ENCODE results near the gene NEGR1. TPM values are rescaled to one million over a fixed set of nuclear protein-coding genes. Genes with fewer than 3 reads are reported as not detected.

NEGR1 gene
- total RNA-seq, 1 donor from 2014 or later, result 19.2 TPM

DNA sequence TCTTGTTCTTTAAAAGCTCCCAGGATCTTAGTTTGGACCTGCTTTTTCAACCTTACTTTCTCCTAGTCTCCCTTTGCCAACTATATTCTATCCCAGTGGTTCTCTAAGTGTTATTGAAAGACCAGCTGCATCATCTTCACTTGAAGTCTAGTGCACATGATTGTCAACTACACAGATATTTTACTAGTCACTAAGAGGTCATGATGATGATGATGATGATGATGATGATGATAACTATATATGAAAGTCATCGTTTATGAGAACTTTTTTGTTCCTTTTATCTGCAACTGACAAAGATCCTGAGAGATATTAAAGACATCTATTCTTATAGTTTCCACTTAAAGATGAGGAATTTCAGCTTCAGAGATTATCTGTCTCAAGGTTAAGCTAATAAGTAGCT, 722.5 kb downstream of the NEGR1 start:
- TF ChIP-seq, protein P1, sequence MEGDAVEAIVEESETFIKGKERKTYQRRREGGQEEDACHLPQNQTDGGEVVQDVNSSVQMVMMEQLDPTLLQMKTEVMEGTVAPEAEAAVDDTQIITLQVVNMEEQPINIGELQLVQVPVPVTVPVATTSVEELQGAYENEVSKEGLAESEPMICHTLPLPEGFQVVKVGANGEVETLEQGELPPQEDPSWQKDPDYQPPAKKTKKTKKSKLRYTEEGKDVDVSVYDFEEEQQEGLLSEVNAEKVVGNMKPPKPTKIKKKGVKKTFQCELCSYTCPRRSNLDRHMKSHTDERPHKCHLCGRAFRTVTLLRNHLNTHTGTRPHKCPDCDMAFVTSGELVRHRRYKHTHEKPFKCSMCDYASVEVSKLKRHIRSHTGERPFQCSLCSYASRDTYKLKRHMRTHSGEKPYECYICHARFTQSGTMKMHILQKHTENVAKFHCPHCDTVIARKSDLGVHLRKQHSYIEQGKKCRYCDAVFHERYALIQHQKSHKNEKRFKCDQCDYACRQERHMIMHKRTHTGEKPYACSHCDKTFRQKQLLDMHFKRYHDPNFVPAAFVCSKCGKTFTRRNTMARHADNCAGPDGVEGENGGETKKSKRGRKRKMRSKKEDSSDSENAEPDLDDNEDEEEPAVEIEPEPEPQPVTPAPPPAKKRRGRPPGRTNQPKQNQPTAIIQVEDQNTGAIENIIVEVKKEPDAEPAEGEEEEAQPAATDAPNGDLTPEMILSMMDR (IDR thresholded peaks at IDR 0.05), result no peak
- TF ChIP-seq POLR2AphosphoS5 (IDR thresholded peaks at IDR 0.05; ENCODE audit: insufficient read depth in 1 of 2, low read depth in 1 of 2) (no peak), POLR2A (IDR thresholded peaks at IDR 0.05) (no peak)
- Histone ChIP-seq H3K9me3 (no peaks in the 10 kb centered on the region), H3K4me3 (no peak overlapping the region), H3K27ac (no peak overlapping the region), H3K27me3 (no peaks in the 10 kb centered on the region), H3K36me3 (no peaks in the 10 kb centered on the region), H3K4me1 (no peaks in the 10 kb centered on the region)
- intact Hi-C loops (cut with DNase I), result no loop called here
- DNase-seq (ENCODE audit: extremely low spot score in 2 of 2), result no peak

DNA sequence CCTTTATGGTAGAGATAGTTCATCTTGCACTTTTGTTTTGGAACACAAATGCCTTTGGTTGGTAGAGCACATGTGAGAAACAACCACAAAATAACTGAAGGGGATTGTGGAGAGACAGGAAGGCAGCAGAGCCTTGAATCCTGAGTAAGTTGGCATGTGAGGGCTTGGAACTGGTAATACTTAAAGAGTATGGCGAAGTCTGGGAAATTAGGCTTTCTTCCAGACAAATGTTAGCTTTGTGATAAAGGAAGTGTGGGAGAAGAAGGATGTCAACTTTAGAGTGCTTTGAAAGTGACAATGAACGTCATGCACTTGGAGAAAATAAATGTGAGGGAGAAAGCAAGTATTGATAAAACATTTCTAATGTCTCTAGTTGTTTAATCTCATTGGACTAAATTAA, 725.2 kb downstream of the NEGR1 start:
- no peak overlapping the region for H3K27ac ChIP-seq
- H3K4me3 ChIP-seq, result no peak overlapping the region
- H3K9me3 ChIP-seq, result no peaks in the 10 kb centered on the region
- intact Hi-C loops (cut with DNase I), result no loop called here
- H3K4me1 ChIP-seq, result no peaks in the 10 kb centered on the region
- no peaks in the 10 kb centered on the region for H3K27me3 ChIP-seq
- H3K36me3 ChIP-seq, result no peaks in the 10 kb centered on the region
- DNase-seq (ENCODE audit: extremely low spot score in 2 of 2), result no peak
- TF ChIP-seq POLR2AphosphoS5 (IDR thresholded peaks at IDR 0.05; ENCODE audit: insufficient read depth in 1 of 2, low read depth in 1 of 2) (no peak), POLR2A (IDR thresholded peaks at IDR 0.05) (no peak)
- TF ChIP-seq, protein P1 (IDR thresholded peaks at IDR 0.05), result no peak

DNA sequence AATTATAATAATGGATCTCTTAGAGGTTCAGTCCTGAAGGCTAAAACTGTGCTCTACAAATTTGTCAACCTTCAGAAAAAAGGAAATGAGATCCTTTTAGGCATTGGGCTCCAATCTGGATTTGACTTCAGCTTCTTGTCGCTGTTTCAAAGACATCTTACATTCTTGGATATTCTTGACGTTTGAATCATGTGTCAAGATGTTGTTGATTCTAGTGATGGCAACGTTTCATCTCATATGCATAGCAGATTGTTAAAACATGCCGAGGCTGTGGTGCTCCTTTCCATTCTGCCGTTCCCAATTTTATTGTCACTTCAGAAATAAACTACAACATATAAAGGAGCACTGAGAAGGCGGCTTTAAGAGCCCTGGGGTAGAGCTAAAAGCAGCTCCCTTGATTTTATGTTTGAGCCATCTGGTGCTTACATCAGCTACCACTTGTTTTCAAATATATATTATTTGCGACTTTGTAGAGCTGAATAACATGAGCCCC, 733.9 kb downstream of the NEGR1 start:
- H3K27me3 ChIP-seq, result no peaks in the 10 kb centered on the region
- H3K27ac ChIP-seq, result no peak overlapping the region
- DNase-seq (ENCODE audit: extremely low spot score in 2 of 2), result no peak
- no peaks in the 10 kb centered on the region for H3K4me1 ChIP-seq
- no peaks in the 10 kb centered on the region for H3K36me3 ChIP-seq
- TF ChIP-seq, protein P1 (IDR thresholded peaks at IDR 0.05), result no peak
- H3K9me3 ChIP-seq, result no peaks in the 10 kb centered on the region
- H3K4me3 ChIP-seq, result no peak overlapping the region
- intact Hi-C loops (cut with DNase I), result no loop called here

DNA sequence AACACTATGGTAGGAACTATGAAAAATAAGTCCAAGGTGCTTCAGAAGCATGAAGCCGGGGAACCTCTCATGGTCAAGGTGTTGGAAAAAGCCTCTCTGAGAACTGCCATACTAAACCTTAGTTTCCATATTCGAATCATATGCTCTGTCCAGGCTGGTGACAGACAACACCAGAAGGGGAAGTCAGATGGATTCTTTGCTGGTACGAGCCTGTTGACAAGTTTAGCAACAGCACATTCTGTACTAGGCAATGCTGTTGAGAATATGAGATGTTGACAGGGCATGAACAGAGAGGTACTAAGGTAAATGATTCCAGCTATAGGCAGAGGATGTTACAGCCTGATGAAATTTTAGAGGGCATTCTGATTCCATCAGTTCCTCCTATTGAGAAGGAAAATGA, 740.2 kb downstream of the NEGR1 start:
- intact Hi-C loops (cut with DNase I), result no loop called here
- no peaks in the 10 kb centered on the region for H3K4me1 ChIP-seq
- DNase-seq (ENCODE audit: extremely low spot score in 2 of 2), result no peak
- H3K27me3 ChIP-seq, result no peaks in the 10 kb centered on the region
- no peaks in the 10 kb centered on the region for H3K9me3 ChIP-seq
- no peaks in the 10 kb centered on the region for H3K36me3 ChIP-seq
- H3K27ac ChIP-seq, result no peak overlapping the region
- TF ChIP-seq POLR2A (IDR thresholded peaks at IDR 0.05) (no peak), POLR2AphosphoS5 (IDR thresholded peaks at IDR 0.05; ENCODE audit: insufficient read depth in 1 of 2, low read depth in 1 of 2) (no peak)
- H3K4me3 ChIP-seq, result no peak overlapping the region

DNA sequence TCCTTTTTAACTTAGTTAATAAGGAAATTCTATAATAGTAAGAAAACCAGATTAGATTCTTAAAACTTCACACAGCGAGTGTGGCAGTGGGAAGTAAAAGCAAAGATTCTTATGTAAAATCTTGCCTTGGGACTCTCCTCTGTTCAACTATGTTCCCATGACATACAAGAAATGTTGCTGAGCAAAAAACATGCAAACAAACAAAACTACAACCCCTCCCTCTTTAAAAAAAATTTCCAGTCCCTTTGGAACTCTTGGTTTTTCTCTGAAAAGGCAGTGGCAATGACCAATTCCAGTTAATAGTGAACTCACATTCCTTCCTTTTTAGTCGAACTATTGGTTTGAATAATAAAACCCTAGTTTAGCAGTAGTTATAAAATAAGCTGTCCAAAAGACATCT, 748.4 kb downstream of the NEGR1 start:
- Histone ChIP-seq H3K4me3 (no peak overlapping the region), H3K4me1 (no peaks in the 10 kb centered on the region), H3K36me3 (no peaks in the 10 kb centered on the region), H3K9me3 (no peaks in the 10 kb centered on the region), H3K27ac (no peak overlapping the region), H3K27me3 (no peaks in the 10 kb centered on the region)
- TF ChIP-seq POLR2AphosphoS5 (IDR thresholded peaks at IDR 0.05; ENCODE audit: insufficient read depth in 1 of 2, low read depth in 1 of 2), result no peak
- intact Hi-C loops (cut with DNase I), result no loop called here
- DNase-seq (ENCODE audit: extremely low spot score in 2 of 2), result no peak

DNA sequence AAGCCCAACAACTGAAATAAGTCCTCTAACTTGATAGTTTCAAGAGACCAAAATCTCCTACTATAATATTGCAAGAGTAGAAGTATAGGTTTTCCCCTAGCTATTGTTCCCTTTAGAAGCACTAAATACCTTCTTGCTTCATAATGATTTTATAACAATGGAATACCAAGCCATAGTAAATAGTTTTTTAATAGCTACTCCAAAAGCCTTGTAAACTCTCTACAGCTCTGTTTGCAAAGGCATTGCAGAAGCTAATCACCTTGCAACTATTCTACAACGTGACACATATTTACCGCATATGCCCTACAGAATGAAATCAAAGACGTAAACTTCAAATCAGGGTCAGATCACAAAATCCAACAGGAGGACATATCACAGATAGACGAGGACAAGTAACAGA, 750.0 kb downstream of the NEGR1 start:
- intact Hi-C loops (cut with DNase I), result no loop called here
- Histone ChIP-seq H3K36me3 (no peaks in the 10 kb centered on the region), H3K9me3 (no peaks in the 10 kb centered on the region), H3K4me3 (no peak overlapping the region), H3K4me1 (no peaks in the 10 kb centered on the region), H3K27ac (no peak overlapping the region), H3K27me3 (no peaks in the 10 kb centered on the region)
- TF ChIP-seq, protein P1 (IDR thresholded peaks at IDR 0.05), result no peak
- no peak for TF ChIP-seq POLR2A (IDR thresholded peaks at IDR 0.05)
- no peak for TF ChIP-seq POLR2AphosphoS5 (IDR thresholded peaks at IDR 0.05; ENCODE audit: insufficient read depth in 1 of 2, low read depth in 1 of 2)
- no peak for DNase-seq (ENCODE audit: extremely low spot score in 2 of 2)
